Fibroblast of villous mesenchyme (primary cell): ENCODE results near the gene EVX1. TPM values are rescaled to one million over a fixed set of nuclear protein-coding genes. Genes with fewer than 3 reads are reported as not detected.

Source experiments
- DNase-seq: peaks from one replicate; pipeline ENCODE4 v3.0.0-alpha.2; 2010; ENCODE audit warnings: low read depth
- H3K4me3 ChIP-seq: 2 replicates; pipeline ENCODE4 v1.5.1; 2011; ENCODE audit warnings: low read depth, mild to moderate bottlenecking, low read length
- total RNA-seq: library from RNA; depleted of rRNA; stranded (reverse); fragments of >200 nt; gene quantifications from 2 replicates; pipeline ENCODE4 v1.2.3, GENCODE V29; 2012
- TF ChIP-seq, protein P1 (sequence below): IDR thresholded peaks from 2 replicates; pipeline ENCODE4 v1.5.1; 2012; ENCODE audit warnings: low read depth, mild to moderate bottlenecking, low read length; ENCODE audit not compliant: insufficient read depth

The EVX1 gene
- total RNA-seq, 1 donor, result not detected

DNA sequence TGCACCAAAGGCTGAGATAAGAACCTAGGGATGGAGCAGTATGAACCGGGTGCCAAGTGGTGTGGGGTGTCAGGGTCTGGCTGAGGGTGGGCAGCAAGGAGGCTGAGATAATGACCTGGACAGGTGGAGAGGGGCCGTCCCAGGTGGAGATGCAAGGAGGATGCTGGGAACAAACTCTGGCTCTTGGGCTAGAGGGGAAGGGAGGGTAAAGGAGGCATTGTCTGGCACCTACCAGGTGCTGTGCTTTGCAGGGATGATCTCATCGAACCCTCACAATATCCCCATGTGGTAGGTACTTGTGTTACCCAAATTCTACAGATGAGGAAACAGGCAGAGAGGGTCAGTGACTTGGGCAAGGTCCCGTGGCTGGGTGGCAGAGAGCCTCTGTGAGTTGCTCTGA lies 22.8 kb upstream of the EVX1 start:
- H3K4me3 ChIP-seq, result no peak overlapping the region
- TF ChIP-seq, protein P1, sequence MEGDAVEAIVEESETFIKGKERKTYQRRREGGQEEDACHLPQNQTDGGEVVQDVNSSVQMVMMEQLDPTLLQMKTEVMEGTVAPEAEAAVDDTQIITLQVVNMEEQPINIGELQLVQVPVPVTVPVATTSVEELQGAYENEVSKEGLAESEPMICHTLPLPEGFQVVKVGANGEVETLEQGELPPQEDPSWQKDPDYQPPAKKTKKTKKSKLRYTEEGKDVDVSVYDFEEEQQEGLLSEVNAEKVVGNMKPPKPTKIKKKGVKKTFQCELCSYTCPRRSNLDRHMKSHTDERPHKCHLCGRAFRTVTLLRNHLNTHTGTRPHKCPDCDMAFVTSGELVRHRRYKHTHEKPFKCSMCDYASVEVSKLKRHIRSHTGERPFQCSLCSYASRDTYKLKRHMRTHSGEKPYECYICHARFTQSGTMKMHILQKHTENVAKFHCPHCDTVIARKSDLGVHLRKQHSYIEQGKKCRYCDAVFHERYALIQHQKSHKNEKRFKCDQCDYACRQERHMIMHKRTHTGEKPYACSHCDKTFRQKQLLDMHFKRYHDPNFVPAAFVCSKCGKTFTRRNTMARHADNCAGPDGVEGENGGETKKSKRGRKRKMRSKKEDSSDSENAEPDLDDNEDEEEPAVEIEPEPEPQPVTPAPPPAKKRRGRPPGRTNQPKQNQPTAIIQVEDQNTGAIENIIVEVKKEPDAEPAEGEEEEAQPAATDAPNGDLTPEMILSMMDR, result no peak
- no peak for DNase-seq

DNA sequence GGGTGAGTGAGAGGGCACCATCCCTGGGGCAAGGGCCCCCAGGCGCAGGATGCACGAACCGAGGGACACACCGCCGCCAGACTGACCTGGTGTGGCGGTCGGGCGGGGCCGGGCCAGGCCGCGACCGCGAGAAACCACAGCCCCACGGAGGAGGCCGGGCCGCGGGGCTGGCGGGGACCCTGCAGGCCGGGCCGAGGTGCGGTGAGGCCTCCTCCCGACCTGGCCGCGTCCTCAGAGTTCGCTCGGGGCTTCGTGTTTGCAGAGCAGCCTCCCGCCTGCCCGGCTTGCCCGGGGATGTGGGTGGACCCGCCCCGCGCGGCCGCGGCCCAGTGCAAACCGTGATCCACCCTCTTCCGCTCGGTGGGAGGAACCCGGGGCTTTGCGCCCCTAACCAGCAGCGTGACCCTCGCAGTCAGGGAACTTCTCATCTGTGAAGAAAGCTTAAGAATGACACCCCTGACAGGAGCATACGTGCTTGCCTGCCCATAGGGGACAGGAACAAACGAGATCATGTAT lies 22.1 kb upstream of the EVX1 start:
- no peak overlapping the region for H3K4me3 ChIP-seq
- TF ChIP-seq, protein P1, result no peak

DNA sequence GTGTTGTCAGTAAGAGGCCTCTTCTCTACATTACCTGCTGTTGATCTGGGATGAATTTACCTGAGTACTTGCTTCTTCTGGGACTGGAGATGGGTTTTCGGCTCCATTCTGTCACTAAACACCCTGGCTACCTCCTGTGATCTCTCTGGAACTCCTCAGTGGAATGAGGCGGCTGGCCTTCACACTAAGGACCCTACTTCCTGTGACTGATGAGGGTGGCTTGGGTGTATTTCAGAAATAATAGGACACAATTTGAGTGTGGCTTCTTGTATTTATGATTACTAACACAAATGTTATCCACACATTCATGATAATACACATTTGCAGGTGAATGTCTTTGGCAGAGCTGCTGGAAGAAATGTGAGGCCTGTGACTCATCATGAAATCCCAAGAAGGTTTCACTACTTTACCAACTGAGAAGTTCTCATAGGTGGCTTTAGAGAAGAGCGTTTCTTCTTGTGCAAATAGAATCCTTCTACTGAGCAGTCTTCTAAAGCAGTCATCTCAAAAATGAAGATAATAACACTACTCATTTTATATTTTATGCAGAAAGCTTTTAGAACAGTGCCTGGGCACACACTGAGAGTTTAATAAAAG lies 21.3 kb upstream of the EVX1 start:
- DNase-seq, result no peak
- H3K4me3 ChIP-seq, result no peak overlapping the region
- TF ChIP-seq, protein P1, result no peak

More for the DNA sequence above, 22.1 kb upstream of the EVX1 start:
- no peak for DNase-seq

DNA sequence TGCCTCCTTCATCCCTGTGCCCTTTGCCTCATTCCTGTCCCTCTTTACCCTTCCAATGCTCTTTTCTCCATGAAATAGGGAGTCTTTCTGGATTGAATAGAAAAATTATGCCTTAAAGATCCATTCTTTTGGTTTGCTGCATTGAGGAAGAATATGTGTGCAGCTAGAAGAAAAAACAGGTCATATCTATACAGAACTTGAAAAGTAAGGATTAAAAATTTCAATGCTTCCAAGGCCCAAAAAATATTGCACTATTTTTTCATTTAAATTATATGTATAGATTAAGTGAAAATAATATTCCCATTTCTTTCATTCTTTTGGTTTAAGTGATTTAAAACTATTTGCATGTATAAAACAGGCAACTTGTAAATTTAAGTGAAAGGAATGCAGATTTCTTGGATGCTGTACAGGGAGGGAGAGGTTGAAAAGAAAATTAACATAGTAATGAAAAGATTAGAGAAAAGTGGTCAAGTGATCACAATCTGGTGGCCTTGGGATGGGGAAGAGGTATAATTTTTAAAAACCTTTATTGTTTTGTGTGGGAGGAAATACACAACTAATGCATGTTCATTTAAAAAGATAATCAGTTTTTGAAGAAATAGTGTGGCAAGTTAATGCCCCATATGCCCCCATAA lies 18.5 kb upstream of the EVX1 start:
- no peak overlapping the region for H3K4me3 ChIP-seq
- TF ChIP-seq, protein P1, result no peak
- no peak for DNase-seq

DNA sequence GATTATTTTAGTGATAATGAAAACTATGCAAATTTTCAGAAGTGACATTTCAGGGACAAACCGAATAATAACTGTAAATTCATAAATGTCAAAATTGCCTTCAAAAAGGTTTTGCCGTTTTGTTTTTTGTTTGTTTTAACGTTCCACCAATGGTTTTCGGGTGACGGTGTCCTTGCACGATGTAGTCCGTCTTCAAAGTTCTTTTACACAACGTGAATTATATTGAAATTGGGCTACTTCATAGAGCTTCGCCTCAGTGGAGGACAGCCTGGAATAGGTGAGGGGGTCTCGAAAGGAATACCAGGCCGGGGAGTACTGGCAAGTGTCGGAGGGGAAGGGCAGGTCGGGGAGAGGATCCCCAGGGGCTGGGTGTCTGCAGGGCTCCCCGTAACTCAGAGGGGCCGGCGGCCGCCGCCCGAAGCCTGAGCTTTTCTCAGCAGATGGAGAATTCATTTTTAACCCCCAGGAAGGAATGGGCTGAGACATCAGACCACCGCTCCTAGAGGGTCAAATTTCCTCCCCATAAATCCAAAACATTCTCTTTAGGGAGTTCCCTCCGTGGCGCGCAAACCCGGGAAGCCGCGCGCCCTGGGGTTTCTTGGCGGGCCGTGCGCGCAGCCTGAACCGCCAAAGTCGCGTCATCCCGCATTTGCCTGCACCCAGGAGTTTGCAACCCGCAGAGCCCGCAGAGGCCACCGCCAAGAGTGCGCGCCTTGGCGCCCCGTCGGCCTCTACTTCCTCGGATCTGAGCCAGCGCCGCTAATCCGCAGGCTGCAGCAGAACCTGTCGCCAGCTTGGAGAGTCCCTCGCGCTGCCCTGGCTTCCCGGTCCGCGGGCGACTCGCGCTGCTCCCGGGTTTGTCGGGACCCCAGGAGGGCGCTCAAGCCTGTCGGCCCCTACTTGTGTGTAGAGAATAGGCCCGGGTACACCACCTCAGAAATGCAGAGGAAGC lies 17.3 kb upstream of the EVX1 start:
- H3K4me3 ChIP-seq, result no peak overlapping the region
- TF ChIP-seq, protein P1, result no peak
- no peak for DNase-seq

DNA sequence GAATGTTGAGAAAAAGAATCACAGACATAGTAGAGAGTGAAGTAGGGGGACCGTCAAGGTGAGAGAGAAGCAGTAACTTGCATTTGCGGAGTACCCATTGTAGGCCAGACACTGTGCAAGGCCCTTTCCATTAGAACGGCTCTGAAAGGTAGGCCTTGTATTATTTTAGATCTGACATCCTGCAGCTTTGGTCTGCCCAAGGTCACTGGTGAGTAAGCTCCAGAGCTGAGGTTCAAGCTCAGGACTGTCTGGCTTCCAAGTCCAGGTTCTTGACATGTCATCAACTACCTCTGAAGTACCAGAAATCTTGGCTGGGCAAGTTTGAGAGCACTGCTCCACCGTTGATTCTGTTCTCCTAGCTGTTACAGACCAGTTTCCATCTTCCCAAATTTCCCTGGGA lies 13.2 kb upstream of the EVX1 start:
- TF ChIP-seq, protein P1, result no peak
- H3K4me3 ChIP-seq, result no peak overlapping the region
- no peak for DNase-seq
